IMR-90 (cell line): Measurements from ENCODE around the gene RASGRP3. TPM values are rescaled to one million over a fixed set of nuclear protein-coding genes. Genes with fewer than 3 reads are reported as not detected.

Source experiments
- ATAC-seq: fragments of 200-7000 bp; cut with Tn5 transposase; 2 replicates; pipeline ENCODE4 v1.9.1; 2020; ENCODE audit warnings: low read depth, mild to moderate bottlenecking, moderate library complexity
- BruUV-seq: library from RNA; stranded (reverse); fragments of 400-500 nt; replicated peaks from 2 replicates; lab custom pipeline; 2021; lab: Mats Ljungman, UMichigan
- CTCF ChIA-PET: fragments of 300-600 bp; formaldehyde crosslinking; extraction: SDS; loops from one replicate; lab custom pipeline; 2021; ENCODE audit warnings: antibody characterized with exemption; lab: Yijun Ruan, JAX
- POLR2A ChIA-PET: fragments of 300-600 bp; sonication (Branson Sonifier 250); formaldehyde crosslinking; loops from one replicate; lab custom pipeline; 2022; ENCODE audit warnings: antibody characterized with exemption; ENCODE audit not compliant: unreplicated experiment; lab: Charles Lee
- DNase-seq: peaks from one replicate; pipeline ENCODE4 v3.0.0; 2013
- H2AFZ ChIP-seq: replicated peaks from 2 replicates; pipeline ENCODE3; 2013; ENCODE audit warnings: low read length, mild to moderate bottlenecking; ENCODE audit not compliant: poor library complexity
- H2AK5ac ChIP-seq: 2 replicates; pipeline ENCODE4 v1.6.1; 2013; ENCODE audit warnings: low read depth, low read length, inconsistent platforms
- H2AK9ac ChIP-seq: replicated peaks from 2 replicates; pipeline ENCODE3; 2013; ENCODE audit warnings: mild to moderate bottlenecking, low read depth, low read length, moderate library complexity; ENCODE audit not compliant: poor library complexity
- H2BK120ac ChIP-seq: 2 replicates; pipeline ENCODE4 v1.6.1; 2013; ENCODE audit warnings: low read depth, low read length, inconsistent platforms
- H2BK15ac ChIP-seq: 3 replicates; pipeline ENCODE4 v1.6.1; 2013; ENCODE audit warnings: low read depth, low read length, inconsistent platforms
- H2BK20ac ChIP-seq: 2 replicates; pipeline ENCODE4 v1.6.1; 2013; ENCODE audit warnings: low read depth, mild to moderate bottlenecking, inconsistent platforms, low read length, moderate library complexity
- H2BK5ac ChIP-seq: 2 replicates; pipeline ENCODE4 v1.6.1; 2013; ENCODE audit warnings: mild to moderate bottlenecking, low read depth, low read length, inconsistent platforms; ENCODE audit not compliant: poor library complexity, severe bottlenecking
- H3K14ac ChIP-seq: replicated peaks from 2 replicates; pipeline ENCODE4 v1.6.1; 2013; ENCODE audit warnings: low read depth, low read length, inconsistent platforms
- H3K18ac ChIP-seq: 2 replicates; pipeline ENCODE4 v1.6.1; 2013; ENCODE audit warnings: low read depth, low read length, control low read depth
- H3K23ac ChIP-seq: 2 replicates; pipeline ENCODE4 v1.6.1; 2013; ENCODE audit warnings: low read depth, low read length, inconsistent platforms
- H3K27ac ChIP-seq: 2 replicates; pipeline ENCODE4 v1.5.1; 2013; ENCODE audit warnings: mild to moderate bottlenecking, control low read depth, low read length; ENCODE audit not compliant: insufficient read depth
- H3K27me3 ChIP-seq: 2 replicates; pipeline ENCODE4 v1.6.1; 2013; ENCODE audit warnings: low read length; ENCODE audit not compliant: control insufficient read depth, insufficient read depth
- H3K36me3 ChIP-seq: 2 replicates; pipeline ENCODE4 v1.6.1; 2013; ENCODE audit warnings: low read length, mixed read lengths; ENCODE audit not compliant: control insufficient read depth, insufficient read depth
- H3K4ac ChIP-seq: 2 replicates; pipeline ENCODE4 v1.6.1; 2013; ENCODE audit warnings: low read depth, low read length, inconsistent platforms
- H3K4me1 ChIP-seq: 2 replicates; pipeline ENCODE4 v1.6.1; 2013; ENCODE audit warnings: low read length, mixed read lengths; ENCODE audit not compliant: control insufficient read depth, insufficient read depth
- H3K4me2 ChIP-seq: 2 replicates; pipeline ENCODE4 v1.6.1; 2013; ENCODE audit warnings: low read depth, mild to moderate bottlenecking, control low read depth, low read length, moderate library complexity
- H3K4me3 ChIP-seq: 2 replicates; pipeline ENCODE4 v1.5.1; 2013; ENCODE audit warnings: low read depth, mild to moderate bottlenecking, control low read depth, low read length, moderate library complexity; ENCODE audit not compliant: insufficient read depth
- H3K56ac ChIP-seq: 2 replicates; pipeline ENCODE4 v1.6.1; 2013; ENCODE audit warnings: low read length, inconsistent platforms; ENCODE audit not compliant: insufficient read depth; ENCODE audit errors: extremely low read depth
- H3K79me1 ChIP-seq, 2 experiments: 2 replicates each; pipeline ENCODE4 v1.6.1; 2013; ENCODE audit warnings: low read length in 2 of 2, inconsistent platforms in 1 of 2, low read depth in 1 of 2
- H3K9ac ChIP-seq: 2 replicates; pipeline ENCODE4 v1.6.1; 2013; ENCODE audit warnings: low read depth, low read length, control low read depth
- H3K9me1 ChIP-seq: 2 replicates; pipeline ENCODE4 v1.6.1; 2013; ENCODE audit warnings: low read length, inconsistent platforms; ENCODE audit not compliant: insufficient read depth
- H3K9me3 ChIP-seq: 2 replicates; pipeline ENCODE4 v1.6.1; 2013; ENCODE audit warnings: low read length; ENCODE audit not compliant: control insufficient read depth, insufficient read depth
- H4K20me1 ChIP-seq: 2 replicates; pipeline ENCODE4 v1.6.1; 2013; ENCODE audit warnings: low read length, inconsistent platforms; ENCODE audit not compliant: insufficient read depth
- H4K5ac ChIP-seq: 2 replicates; pipeline ENCODE4 v1.6.1; 2013; ENCODE audit warnings: mild to moderate bottlenecking, low read depth, low read length, control low read depth
- H4K8ac ChIP-seq, 2 experiments: 2 replicates each; pipeline ENCODE4 v1.6.1; 2013; ENCODE audit warnings: low read depth in 2 of 2, low read length in 2 of 2, control low read depth in 1 of 2, inconsistent platforms in 1 of 2
- H4K91ac ChIP-seq: 2 replicates; pipeline ENCODE4 v1.6.1; 2013; ENCODE audit warnings: low read depth, low read length, inconsistent platforms; ENCODE audit not compliant: insufficient read depth
- CEBPB ChIP-seq: IDR thresholded peaks from 2 replicates; pipeline ENCODE4 v1.6.1; 2012; ENCODE audit warnings: low read depth, low read length, improper control_type of control experiment
- RCOR1 ChIP-seq: IDR thresholded peaks from 2 replicates; pipeline ENCODE4 v1.6.1; 2012; ENCODE audit warnings: mild to moderate bottlenecking, low read length, improper control_type of control experiment; ENCODE audit not compliant: insufficient replicate concordance
- RFX5 ChIP-seq: IDR thresholded peaks from 2 replicates; pipeline ENCODE4 v1.8.0; 2012; ENCODE audit warnings: low read depth, mild to moderate bottlenecking, low read length, moderate library complexity
- WGBS, 2 experiments: methylation state at CpG; one replicate each; pipeline versions ENCODE4 v1.1.5 to v1.1.7; 2013; ENCODE audit warnings: missing lambda C conversion rate in 2 of 2; ENCODE audit not compliant: insufficient read length in 1 of 2; ENCODE audit errors: extremely low coverage in 2 of 2; 5-methylcytosine and 5-hydroxymethylcytosine counted together
- dilution Hi-C: fragments of 300-500 bp; cut with HindIII; formaldehyde crosslinking; loops from one replicate; pipeline ENCODE4 v1.14.3; 2018; ENCODE audit warnings: low sequenced_read_pairs; ENCODE audit not compliant: unreplicated experiment
- in situ Hi-C: fragments of 300-500 bp; cut with MboI; formaldehyde crosslinking; loops from 3 replicates; pipeline ENCODE4 v1.14.3; 2019; ENCODE audit warnings: low sequenced_read_pairs, inconsistent platforms, mixed read lengths
- intact Hi-C: fragments of 100-400 bp; cut with micrococcal nuclease; formaldehyde crosslinking; loops from 2 replicates; pipeline ENCODE4 v1.10.0; 2022
- polyA plus RNA-seq, 3 experiments: library from polyadenylated mRNA; depleted of rRNA; stranded (reverse); fragments of >200 nt; gene quantifications; 2 replicates each; pipeline ENCODE4 v1.2.3, GENCODE V29; 2012; ENCODE audit warnings: low replicate concordance in 1 of 3
- total RNA-seq: library from RNA; depleted of rRNA; stranded (reverse); fragments of >200 nt; gene quantifications from 2 replicates; pipeline ENCODE4 v1.2.3, GENCODE V29; 2012

Gene RASGRP3
- total and polyA plus RNA-seq, 2 of the 4 experiments (the other 2 are of a cell fraction) = 1.7 to 3.0 TPM

GRCh38 chr2:33526132-33526531 is 49.7 kb downstream of the RASGRP3 start:
- Histone ChIP-seq H4K20me1 (no peaks in the 10 kb centered on the region), H2AK9ac (no peak overlapping the region), H3K56ac (no peak overlapping the region), H3K4me2 (no peak overlapping the region), H2AK5ac (no peak overlapping the region), H3K9me1 (peaks cover 3% of the 10 kb centered on the region; the same call in 1 of the 2 replicates), H3K36me3 (no peaks in the 10 kb centered on the region), H4K91ac (no peak overlapping the region), H3K18ac (peak overlapping the region; percentile 6; the same call in 1 of the 2 replicates), H2BK15ac (no peak overlapping the region), H4K8ac (peak overlapping the region in 1 of 2 experiments; percentile 17; a peak in 1 of 4 replicates), H3K27ac (no peak overlapping the region), H2BK20ac (no peak overlapping the region), H3K4ac (no peak overlapping the region), H3K23ac (peak overlapping the region; percentile 23; the same call in 1 of the 2 replicates), H3K9me3 (no peaks in the 10 kb centered on the region), H3K9ac (no peak overlapping the region), H2BK5ac (no peak overlapping the region), H3K4me1 (peaks cover 12% of the 10 kb centered on the region), H2AFZ (no peak overlapping the region), H3K14ac (no peak overlapping the region), H3K27me3 (no peaks in the 10 kb centered on the region), H3K4me3 (no peak overlapping the region), H2BK120ac (peak overlapping the region; percentile 49; the same call in 1 of the 2 replicates), H4K5ac (peak overlapping the region; percentile 39; the same call in 1 of the 2 replicates), H3K79me1 (no peaks in the 10 kb centered on the region)
- WGBS, 2 experiments = no CpG with 5 or more reads among the region's 2 CpGs
- ATAC-seq = no peak
- intact Hi-C loops = no loop called here
- ChIA-PET CTCF (no interaction called here), POLR2A (no interaction called here)
- no TSS peak for BruUV-seq
- dilution Hi-C loops = no loop called here
- DNase-seq = peak; percentile 43
- TF ChIP-seq RFX5 (no peak), CEBPB (peak; percentile 58), RCOR1 (no peak)
- in situ Hi-C loops = no loop called here
